ENCODE data around the gene HSPA1B. TPM values are rescaled to one million over a fixed set of nuclear protein-coding genes. Genes with fewer than 3 reads are reported as not detected.
A peak's percentile ranks its signal among the peaks of the same experiment; 100 is the strongest.
"Not testable (repeated sequence)": the region's sequence is repeated elsewhere in the genome, so short reads cannot be mapped to it uniquely, and the experiment has no call there.

Gene HSPA1B
- total RNA-seq, 1 donor from 2014 or later = 122 TPM

- no peak overlapping the region for H3K4me3 ChIP-seq
- H3K27ac ChIP-seq = no peak overlapping the region
- no peaks in the 10 kb centered on the region for H3K9me3 ChIP-seq
- TF ChIP-seq CTCF (IDR thresholded peaks at IDR 0.05) = peak; percentile 49
- DNase-seq (no peak), ATAC-seq (no peak)
- peaks cover 30% of the 10 kb centered on the region for H3K4me1 ChIP-seq
- peaks cover 40% of the 10 kb centered on the region for H3K36me3 ChIP-seq
- H3K27me3 ChIP-seq (ENCODE audit: low read depth) = no peaks in the 10 kb centered on the region
- intact Hi-C loops (cut with DNase I) = no loop called here
Measured at GRCh38 chr6:31791324-31792089, 36.0 kb upstream of the HSPA1B start.

GRCh38 chr6:31792090-31792374 lies 35.5 kb upstream of the HSPA1B start:
- no peak for DNase-seq
- Histone ChIP-seq H3K27me3 (ENCODE audit: low read depth) (no peaks in the 10 kb centered on the region), H3K4me3 (no peak overlapping the region), H3K36me3 (peaks cover 40% of the 10 kb centered on the region), H3K9me3 (no peaks in the 10 kb centered on the region), H3K27ac (no peak overlapping the region), H3K4me1 (peaks cover 30% of the 10 kb centered on the region)
- ATAC-seq = no peak
- intact Hi-C loops (cut with DNase I) = no loop called here
- no peak for TF ChIP-seq CTCF (IDR thresholded peaks at IDR 0.05)

- no peak overlapping the region for H3K4me3 ChIP-seq
- no peaks in the 10 kb centered on the region for H3K27me3 ChIP-seq (ENCODE audit: low read depth)
- peaks cover 30% of the 10 kb centered on the region for H3K4me1 ChIP-seq
- DNase-seq (no peak), ATAC-seq (no peak)
- H3K27ac ChIP-seq = no peak overlapping the region
- intact Hi-C loops (cut with DNase I) = no loop called here
- TF ChIP-seq CTCF (IDR thresholded peaks at IDR 0.05) = no peak
- no peaks in the 10 kb centered on the region for H3K9me3 ChIP-seq
- peaks cover 40% of the 10 kb centered on the region for H3K36me3 ChIP-seq
Measured at GRCh38 chr6:31792761-31793171, 34.8 kb upstream of the HSPA1B start.

GRCh38 chr6:31793927-31794245 lies 33.7 kb upstream of the HSPA1B start:
- Histone ChIP-seq H3K4me3 (peak overlapping the region; percentile 94), H3K4me1 (peaks cover 30% of the 10 kb centered on the region), H3K36me3 (peaks cover 38% of the 10 kb centered on the region)
- H3K27ac ChIP-seq; H3K27me3 ChIP-seq (ENCODE audit: low read depth); intact Hi-C loops (cut with DNase I); ATAC-seq; DNase-seq; H3K9me3 ChIP-seq: not testable (repeated sequence)

- H3K36me3 ChIP-seq = peaks cover 36% of the 10 kb centered on the region
- DNase-seq (no peak), ATAC-seq (no peak)
- peak overlapping the region; percentile 94 for H3K4me3 ChIP-seq
- H3K27ac ChIP-seq = peak overlapping the region; percentile 98
- no peak for TF ChIP-seq CTCF (IDR thresholded peaks at IDR 0.05)
- H3K4me1 ChIP-seq = peaks cover 30% of the 10 kb centered on the region
- no peaks in the 10 kb centered on the region for H3K9me3 ChIP-seq
- no peaks in the 10 kb centered on the region for H3K27me3 ChIP-seq (ENCODE audit: low read depth)
- intact Hi-C loops (cut with DNase I) = no loop called here
Measured at GRCh38 chr6:31794294-31794865, 33.2 kb upstream of the HSPA1B start.

GRCh38 chr6:31794866-31795615 lies 32.5 kb upstream of the HSPA1B start:
- ATAC-seq = peak; percentile 3 to 49
- intact Hi-C loops (cut with DNase I) = no loop called here

More at GRCh38 chr6:31794866-31795615, 32.5 kb upstream of the HSPA1B start:
- H3K9me3 ChIP-seq = no peaks in the 10 kb centered on the region
- peaks cover 30% of the 10 kb centered on the region for H3K4me1 ChIP-seq
- H3K4me3 ChIP-seq = peak overlapping the region; percentile 94
- no peak for DNase-seq
- no peaks in the 10 kb centered on the region for H3K27me3 ChIP-seq (ENCODE audit: low read depth)
- TF ChIP-seq CTCF (IDR thresholded peaks at IDR 0.05) = no peak
- H3K36me3 ChIP-seq = peaks cover 32% of the 10 kb centered on the region
- H3K27ac ChIP-seq = peak overlapping the region; percentile 98

Measured in lower lobe of right lung (tissue), 2 donors.